ENCODE data around the gene ABLIM2. TPM values are rescaled to one million over a fixed set of nuclear protein-coding genes. Genes with fewer than 3 reads are reported as not detected.
A peak's percentile ranks its signal among the peaks of the same experiment; 100 is the strongest.

The ABLIM2 gene
- total and polyA plus RNA-seq, 2 of the 8 experiments (the other 6 are each of a cell fraction or from before 2014, with no cell fraction given), result 2.8 to 3.0 TPM

- TF ChIP-seq CHD7 (IDR thresholded peaks at IDR 0.05; ENCODE audit: insufficient replicate concordance, low read length), result no peak
- TF ChIP-seq, protein P1, sequence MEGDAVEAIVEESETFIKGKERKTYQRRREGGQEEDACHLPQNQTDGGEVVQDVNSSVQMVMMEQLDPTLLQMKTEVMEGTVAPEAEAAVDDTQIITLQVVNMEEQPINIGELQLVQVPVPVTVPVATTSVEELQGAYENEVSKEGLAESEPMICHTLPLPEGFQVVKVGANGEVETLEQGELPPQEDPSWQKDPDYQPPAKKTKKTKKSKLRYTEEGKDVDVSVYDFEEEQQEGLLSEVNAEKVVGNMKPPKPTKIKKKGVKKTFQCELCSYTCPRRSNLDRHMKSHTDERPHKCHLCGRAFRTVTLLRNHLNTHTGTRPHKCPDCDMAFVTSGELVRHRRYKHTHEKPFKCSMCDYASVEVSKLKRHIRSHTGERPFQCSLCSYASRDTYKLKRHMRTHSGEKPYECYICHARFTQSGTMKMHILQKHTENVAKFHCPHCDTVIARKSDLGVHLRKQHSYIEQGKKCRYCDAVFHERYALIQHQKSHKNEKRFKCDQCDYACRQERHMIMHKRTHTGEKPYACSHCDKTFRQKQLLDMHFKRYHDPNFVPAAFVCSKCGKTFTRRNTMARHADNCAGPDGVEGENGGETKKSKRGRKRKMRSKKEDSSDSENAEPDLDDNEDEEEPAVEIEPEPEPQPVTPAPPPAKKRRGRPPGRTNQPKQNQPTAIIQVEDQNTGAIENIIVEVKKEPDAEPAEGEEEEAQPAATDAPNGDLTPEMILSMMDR (IDR thresholded peaks at IDR 0.05; ENCODE audit: control extremely low read depth in 1 of 3, insufficient read depth in 1 of 3, low read depth in 1 of 3, low read length in 3 of 3), result peak in 1 of 3 experiments; percentile 50; a peak in 2 of 4 replicates
These were observed 9.6 kb upstream of the ABLIM2 start (continued) for GRCh38 chr4:8168232-8168631.

Data from H1 (cell line).